Measurements from ENCODE around the gene TEF. TPM values are rescaled to one million over a fixed set of nuclear protein-coding genes. Genes with fewer than 3 reads are reported as not detected.

The TEF gene
- total RNA-seq, 1 donor from 2014 or later, result 20.1 TPM

DNA sequence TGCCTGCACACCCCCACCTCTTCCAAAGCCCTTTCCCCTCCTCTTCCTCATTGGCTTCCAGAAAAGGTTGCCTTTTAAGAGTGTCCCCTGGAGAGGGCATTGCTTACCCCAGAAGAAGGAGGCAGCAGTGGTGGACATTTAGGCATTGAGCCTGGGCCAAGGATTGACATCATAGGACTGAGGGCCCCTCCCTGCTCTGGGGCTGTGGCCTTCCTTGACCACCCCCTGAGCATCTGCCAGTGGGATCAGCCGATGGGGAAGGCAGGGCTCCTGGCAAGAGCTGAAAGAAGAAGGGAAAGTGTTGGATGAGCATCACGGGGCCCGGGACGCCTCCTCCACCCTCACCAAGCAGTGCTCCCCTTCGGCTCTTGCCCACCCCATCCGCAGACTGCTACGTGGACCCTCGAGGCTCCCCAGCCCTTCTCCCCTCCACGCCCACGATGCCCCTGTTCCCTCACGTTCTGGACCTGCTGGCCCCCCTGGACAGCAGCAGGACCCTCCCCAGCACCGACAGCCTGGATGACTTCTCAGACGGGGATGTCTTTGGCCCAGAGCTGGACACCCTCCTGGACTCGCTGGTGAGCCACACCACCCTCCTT is 43.0 kb upstream of the TEF start:
- Histone ChIP-seq H3K4me3 (no peak overlapping the region), H3K4me1 (peaks cover 24% of the 10 kb centered on the region), H3K27ac (replicated peaks) (no peak overlapping the region), H3K36me3 (peaks cover 49% of the 10 kb centered on the region), H3K9me3 (replicated peaks) (no peaks in the 10 kb centered on the region), H3K27me3 (ENCODE audit: low read depth) (no peaks in the 10 kb centered on the region)
- TF ChIP-seq CTCF (IDR thresholded peaks at IDR 0.05; ENCODE audit: borderline replicate concordance), result no peak
- intact Hi-C loops (cut with micrococcal nuclease), result no loop called here
- no peak for DNase-seq

DNA sequence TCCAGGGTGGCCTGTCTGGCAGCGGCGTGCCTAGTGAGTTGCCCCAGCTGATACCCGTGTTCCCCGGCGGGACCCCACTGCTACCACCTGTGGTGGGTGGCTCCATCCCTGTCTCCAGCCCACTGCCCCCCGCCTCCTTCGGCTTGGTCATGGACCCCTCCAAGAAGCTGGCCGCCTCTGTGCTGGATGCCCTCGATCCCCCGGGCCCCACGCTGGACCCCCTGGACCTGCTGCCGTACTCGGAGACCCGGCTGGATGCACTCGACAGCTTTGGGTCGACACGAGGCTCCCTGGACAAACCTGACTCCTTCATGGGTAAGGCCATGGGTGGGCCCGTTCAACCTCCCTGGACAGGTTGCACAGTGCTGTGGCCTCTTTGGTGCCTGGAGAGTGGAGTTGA is 41.9 kb upstream of the TEF start:
- intact Hi-C loops (cut with micrococcal nuclease), result no loop called here
- Histone ChIP-seq H3K9me3 (replicated peaks) (no peaks in the 10 kb centered on the region), H3K27ac (replicated peaks) (no peak overlapping the region), H3K4me1 (peaks cover 13% of the 10 kb centered on the region), H3K4me3 (no peak overlapping the region), H3K36me3 (peaks cover 55% of the 10 kb centered on the region), H3K27me3 (ENCODE audit: low read depth) (no peaks in the 10 kb centered on the region)
- DNase-seq, result no peak
- no peak for TF ChIP-seq CTCF (IDR thresholded peaks at IDR 0.05; ENCODE audit: borderline replicate concordance)

GRCh38 chr22:41340357-41340756 is 41.4 kb upstream of the TEF start:
- Histone ChIP-seq H3K4me3 (no peak overlapping the region), H3K4me1 (peaks cover 8% of the 10 kb centered on the region), H3K36me3 (peaks cover 60% of the 10 kb centered on the region), H3K27me3 (ENCODE audit: low read depth) (no peaks in the 10 kb centered on the region), H3K27ac (replicated peaks) (no peak overlapping the region), H3K9me3 (replicated peaks) (no peaks in the 10 kb centered on the region)
- DNase-seq, result no peak
- intact Hi-C loops (cut with micrococcal nuclease), result no loop called here
- TF ChIP-seq CTCF (IDR thresholded peaks at IDR 0.05; ENCODE audit: borderline replicate concordance), result no peak

GRCh38 chr22:41341012-41341411 is 40.7 kb upstream of the TEF start:
- DNase-seq, result no peak
- Histone ChIP-seq H3K36me3 (peaks cover 67% of the 10 kb centered on the region), H3K27ac (replicated peaks) (no peak overlapping the region)

GRCh38 chr22:41341990-41342389 is 39.8 kb upstream of the TEF start:
- no peak for TF ChIP-seq CTCF (IDR thresholded peaks at IDR 0.05; ENCODE audit: borderline replicate concordance)
- Histone ChIP-seq H3K9me3 (replicated peaks) (no peaks in the 10 kb centered on the region), H3K4me1 (peaks cover 2% of the 10 kb centered on the region), H3K4me3 (no peak overlapping the region), H3K27ac (replicated peaks) (no peak overlapping the region), H3K36me3 (peaks cover 77% of the 10 kb centered on the region), H3K27me3 (ENCODE audit: low read depth) (no peaks in the 10 kb centered on the region)
- intact Hi-C loops (cut with micrococcal nuclease), result no loop called here
- no peak for DNase-seq

More at GRCh38 chr22:41341012-41341411, 40.7 kb upstream of the TEF start:
- H3K27me3 ChIP-seq (ENCODE audit: low read depth), result no peaks in the 10 kb centered on the region
- intact Hi-C loops (cut with micrococcal nuclease), result no loop called here
- H3K9me3 ChIP-seq (replicated peaks), result no peaks in the 10 kb centered on the region
- H3K4me3 ChIP-seq, result no peak overlapping the region
- peaks cover under 1% of the 10 kb centered on the region for H3K4me1 ChIP-seq
- TF ChIP-seq CTCF (IDR thresholded peaks at IDR 0.05; ENCODE audit: borderline replicate concordance), result no peak

Data from left ventricle myocardium inferior (tissue), 1 donor.